ENCODE results near the gene PNPO.

Gene PNPO

DNA sequence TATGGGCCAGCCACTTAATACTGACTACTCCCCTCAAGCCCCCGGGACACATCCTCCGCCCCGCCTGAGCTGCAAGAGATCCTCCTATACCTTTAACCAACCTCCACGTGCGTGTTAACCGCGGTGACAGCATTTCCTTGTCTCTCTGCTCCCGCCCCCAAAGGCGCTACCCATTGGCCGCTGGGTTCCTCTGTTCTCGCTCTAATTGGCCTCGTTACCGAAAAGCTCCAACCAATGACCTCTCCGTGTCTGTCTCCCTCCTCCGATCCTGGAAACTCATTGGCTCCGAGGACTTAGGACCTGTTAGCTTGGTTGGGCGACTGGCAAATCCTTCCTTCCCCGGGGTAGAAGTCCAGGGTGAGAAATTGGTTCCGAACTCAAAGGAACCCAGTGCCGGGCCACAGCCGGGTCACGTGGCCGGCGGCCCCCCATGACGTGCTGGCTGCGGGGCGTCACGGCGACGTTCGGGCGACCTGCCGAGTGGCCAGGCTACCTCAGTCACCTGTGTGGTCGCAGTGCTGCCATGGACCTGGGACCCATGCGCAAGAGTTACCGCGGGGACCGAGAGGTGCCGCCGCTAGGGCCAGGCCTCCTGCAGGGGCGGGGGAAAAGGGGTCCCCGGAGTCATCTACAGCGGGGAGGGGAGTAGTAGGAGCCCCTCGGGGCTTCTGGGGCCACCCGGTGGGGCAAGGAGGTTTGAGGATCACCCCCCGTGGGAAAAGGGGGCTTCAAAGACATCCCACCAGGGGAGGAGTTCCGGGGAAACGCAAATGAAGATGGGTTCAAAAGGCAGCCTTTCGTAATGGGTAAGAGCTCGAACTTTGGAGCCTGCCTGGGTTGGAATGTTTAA lies at the start of gene PNPO:
Gene PNPO, plus strand, starts transcription at position 326 of the 850 bp plus-strand sequence. Its CDS starts 105 bp downstream, at position 431.
- DNase-seq (ENCODE audit: low read depth), result peak; percentile 98
- H3K4me3 ChIP-seq (ENCODE audit: low read depth, low read length), result peak within 1 kb of the TSS; percentile 89
- TF ChIP-seq CTCF (IDR thresholded peaks at IDR 0.05; ENCODE audit: insufficient read depth, low read depth, low read length, missing control alignments), result no peak

DNA sequence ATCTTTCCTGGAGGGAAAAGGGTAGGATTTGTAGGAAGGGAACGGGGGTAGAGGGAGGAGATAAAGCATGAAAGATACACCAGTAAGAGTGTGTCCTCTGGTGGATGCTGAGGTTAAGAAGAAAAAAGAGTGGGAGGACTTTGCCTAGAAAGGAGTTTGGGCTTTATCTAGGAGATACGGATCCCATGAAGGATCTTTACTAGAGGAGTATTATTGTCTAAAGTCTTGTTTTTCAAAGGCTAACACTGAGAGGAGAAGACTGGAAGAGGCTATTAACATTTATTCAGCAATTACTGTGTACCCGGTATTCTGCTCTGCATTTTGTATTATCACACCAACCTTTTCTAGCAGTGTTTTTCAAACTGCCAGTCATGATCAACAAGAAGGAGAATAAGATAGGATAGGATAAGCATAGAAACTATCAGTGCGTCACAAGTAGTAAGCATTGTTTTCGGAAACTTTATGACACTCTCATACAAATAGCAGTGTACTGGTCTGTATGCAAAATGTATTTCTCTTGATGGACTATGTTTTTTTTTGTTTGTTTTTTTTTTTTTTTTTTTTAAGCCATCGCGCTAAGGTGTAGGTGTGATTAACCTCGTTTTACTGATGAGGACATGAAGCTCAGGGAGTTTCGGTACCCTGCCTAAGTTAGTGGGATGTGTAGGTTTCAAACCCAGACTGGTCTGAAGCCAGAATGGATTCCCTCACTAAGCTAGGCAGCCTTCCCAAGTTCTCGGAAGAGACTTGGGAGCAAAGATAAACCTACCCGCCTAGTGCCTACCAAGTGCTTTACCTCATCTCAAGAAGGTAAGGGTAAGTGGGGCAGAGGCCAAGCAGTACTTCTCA lies 46.6 kb upstream of the PNPO start:
- no peak for TF ChIP-seq CTCF (IDR thresholded peaks at IDR 0.05; ENCODE audit: insufficient read depth, low read depth, low read length, missing control alignments)
- H3K4me3 ChIP-seq (ENCODE audit: low read depth, low read length), result peak overlapping the region; percentile 79
- no peak for DNase-seq (ENCODE audit: low read depth)

DNA sequence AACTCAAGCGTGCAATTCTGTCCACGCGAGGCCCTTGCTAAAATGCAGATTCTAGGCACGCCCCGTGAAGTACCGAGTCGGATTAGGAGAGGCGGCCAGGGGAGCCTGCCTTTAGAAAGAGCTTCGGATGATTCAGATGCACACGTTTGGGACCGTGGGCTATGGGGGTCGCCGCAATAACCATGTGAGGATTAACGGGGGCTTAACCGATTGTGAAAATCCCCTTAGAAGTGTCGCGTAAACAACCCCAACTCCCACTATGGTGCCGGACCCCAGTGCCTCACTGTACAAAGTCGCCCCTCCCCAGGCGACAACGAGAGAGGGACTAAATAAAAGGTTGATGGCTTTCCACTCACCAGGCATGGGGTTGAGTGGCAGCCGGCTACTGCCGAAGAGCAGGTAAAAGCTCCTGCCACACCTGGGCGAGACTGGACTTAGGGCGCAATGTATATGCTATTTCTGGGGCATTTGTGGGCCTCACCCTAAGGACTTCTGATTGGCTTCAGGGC lies 46.0 kb upstream of the PNPO start:
- no peak for TF ChIP-seq CTCF (IDR thresholded peaks at IDR 0.05; ENCODE audit: insufficient read depth, low read depth, low read length, missing control alignments)
- DNase-seq (ENCODE audit: low read depth), result peak; percentile 37

DNA sequence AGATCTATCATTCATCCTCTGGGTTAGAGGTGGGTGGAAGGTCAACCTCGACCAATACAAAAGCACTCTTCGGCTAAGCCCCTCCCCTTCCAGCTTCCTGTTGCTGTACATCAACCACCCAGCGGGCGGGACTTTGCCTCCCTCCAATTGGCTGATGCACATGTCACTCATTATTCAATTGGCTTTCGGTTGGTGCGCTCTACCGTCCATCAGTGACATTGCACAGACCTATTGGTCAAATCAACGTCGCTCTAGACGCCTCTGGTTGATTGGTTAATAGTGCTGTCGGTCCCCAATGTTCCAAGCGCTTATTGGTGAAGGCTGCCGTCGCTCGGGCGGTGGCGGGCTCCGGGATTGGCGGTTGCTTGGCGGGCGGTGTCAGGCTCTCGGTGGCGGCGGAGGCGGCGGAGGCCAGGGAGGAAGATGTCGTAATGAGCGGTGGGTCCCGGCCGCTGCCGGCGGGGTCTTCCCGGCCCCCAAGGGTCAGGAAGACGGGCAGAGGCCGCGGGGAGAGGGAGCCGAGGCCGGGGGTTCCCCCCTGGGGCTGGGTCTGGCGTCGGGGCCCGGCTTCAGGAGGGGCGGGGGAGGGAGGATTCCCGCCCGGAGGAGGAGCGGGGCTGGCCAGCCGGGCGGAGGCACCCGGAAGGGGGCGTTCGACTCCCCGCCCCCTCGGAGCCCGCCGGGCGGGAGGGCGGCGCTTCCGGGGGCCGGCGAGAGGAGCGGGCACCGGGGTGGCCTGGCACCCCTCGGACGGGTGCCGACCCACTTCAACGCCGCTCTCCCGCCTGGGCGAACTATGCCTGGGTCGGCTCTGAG lies 45.3 kb upstream of the PNPO start, which contains the start of gene SP2:
Gene SP2, plus strand, starts transcription at position 381 of the 816 bp plus-strand sequence. Its CDS starts 51 bp downstream, at position 432.
- DNase-seq (ENCODE audit: low read depth), result peak; percentile 100
- peak; percentile 1 for TF ChIP-seq CTCF (IDR thresholded peaks at IDR 0.05; ENCODE audit: insufficient read depth, low read depth, low read length, missing control alignments)
- H3K4me3 ChIP-seq (ENCODE audit: low read depth, low read length), result peak within 1 kb of the TSS; percentile 97

More for the DNA sequence above, 46.0 kb upstream of the PNPO start:
- H3K4me3 ChIP-seq (ENCODE audit: low read depth, low read length), result peak overlapping the region; percentile 79

- TF ChIP-seq CTCF (IDR thresholded peaks at IDR 0.05; ENCODE audit: insufficient read depth, low read depth, low read length, missing control alignments), result no peak
- DNase-seq (ENCODE audit: low read depth), result no peak
- H3K4me3 ChIP-seq (ENCODE audit: low read depth, low read length), result peak overlapping the region; percentile 97
Measured at GRCh38 chr17:47896672-47897490, 44.5 kb upstream of the PNPO start.
